ENCODE data around the gene FBL.

- TF ChIP-seq CTCF (IDR thresholded peaks at IDR 0.05) (peak; percentile 100), ZFP36 (IDR thresholded peaks at IDR 0.05; ENCODE audit: borderline replicate concordance, partially characterized antibody) (no peak), NR3C1 (IDR thresholded peaks at IDR 0.05) (no peak), EP300 (IDR thresholded peaks at IDR 0.05) (no peak), BHLHE40 (IDR thresholded peaks at IDR 0.05; ENCODE audit: low read depth, low read length) (no peak), POLR2A (IDR thresholded peaks at IDR 0.05; ENCODE audit: low read length) (no peak), CHD4 (IDR thresholded peaks at IDR 0.05; ENCODE audit: borderline replicate concordance) (no peak), USF2 (IDR thresholded peaks at IDR 0.05) (no peak), RAD21 (conservative IDR thresholded peaks at IDR 0.05 in 1 of 2, IDR thresholded peaks at IDR 0.05 in 1 of 2) (peak; percentile 97 to 99), ELK1 (IDR thresholded peaks at IDR 0.05; ENCODE audit: low read depth, low read length) (no peak), CEBPB (IDR thresholded peaks at IDR 0.05) (no peak)
Measured at GRCh38 chr19:39792999-39793546, 53.1 kb downstream of the FBL start.

Data from A549 (cell line).